GM23338 (cell line): ENCODE measurements around the gene MUC13.
"Not testable (repeated sequence)": the region's sequence is repeated elsewhere in the genome, so short reads cannot be mapped to it uniquely, and the experiment has no call there.

Source experiments
- EZH2 ChIP-seq: fragments of 200-600 bp; sonication (generic); IDR thresholded peaks from one replicate; pipeline ENCODE4 v1.8.0; 2017; ENCODE audit warnings: antibody characterized with exemption, mild to moderate bottlenecking, low read depth; ENCODE audit not compliant: unreplicated experiment
- POLR2AphosphoS5 ChIP-seq: IDR thresholded peaks from 2 replicates; pipeline ENCODE4 v1.6.1; 2016; ENCODE audit warnings: antibody characterized with exemption, low read depth
- ZNF462 ChIP-seq: fragments of 250-450 bp; sonication (Bioruptor Pico); IDR thresholded peaks from 2 replicates; pipeline ENCODE4 v1.5.0; 2020; ENCODE audit warnings: mild to moderate bottlenecking, moderate library complexity

- not testable (repeated sequence) for TF ChIP-seq ZNF462, EZH2, POLR2AphosphoS5
Observed at GRCh38 chr3:124957951-124958350, 23.4 kb upstream of the MUC13 start.
